Panc1 (cell line): ENCODE results near the gene BRINP2. TPM values are rescaled to one million over a fixed set of nuclear protein-coding genes. Genes with fewer than 3 reads are reported as not detected.

Source experiments
- ATAC-seq: fragments of 200-7000 bp; cut with Tn5 transposase; 2 replicates; pipeline ENCODE4 v1.9.1; 2020; ENCODE audit warnings: mild to moderate bottlenecking, moderate library complexity
- BruUV-seq: library from RNA; stranded (reverse); fragments of 400-500 nt; replicated peaks from 2 replicates; lab custom pipeline; 2021; lab: Mats Ljungman, UMichigan
- CTCF ChIA-PET: fragments of 300-600 bp; sonication (Branson Sonifier 250); formaldehyde crosslinking; loops from one replicate; lab custom pipeline; 2022; ENCODE audit warnings: antibody characterized with exemption; lab: Charles Lee
- POLR2A ChIA-PET: fragments of 300-600 bp; sonication (Branson Sonifier 250); formaldehyde crosslinking; loops from one replicate; lab custom pipeline; 2022; ENCODE audit warnings: antibody characterized with exemption; lab: Charles Lee
- DNase-seq: peaks from one replicate; pipeline ENCODE4 v3.0.0-alpha.2; 2010; ENCODE audit warnings: low read depth, low spot score
- H3K27ac ChIP-seq: 2 replicates; pipeline ENCODE4 v1.5.1; 2011; ENCODE audit warnings: mild to moderate bottlenecking, low read length, inconsistent platforms
- H3K27me3 ChIP-seq: fragments of 200-500 bp; sonication (Bioruptor generic); 2 replicates; pipeline ENCODE4 v1.6.0; 2014; ENCODE audit warnings: low read length, inconsistent platforms; ENCODE audit not compliant: control insufficient read depth, insufficient read depth
- H3K36me3 ChIP-seq: fragments of 200-500 bp; sonication (Bioruptor generic); 2 replicates; pipeline ENCODE4 v1.5.1; 2014; ENCODE audit warnings: inconsistent platforms, mild to moderate bottlenecking, low read length, moderate library complexity; ENCODE audit not compliant: control insufficient read depth, insufficient read depth
- H3K4me1 ChIP-seq: 2 replicates; pipeline ENCODE4 v1.5.1; 2011; ENCODE audit warnings: inconsistent platforms, mild to moderate bottlenecking, low read length, moderate library complexity; ENCODE audit not compliant: control insufficient read depth, insufficient read depth
- H3K4me3 ChIP-seq, 2 experiments: 2 replicates each; pipeline ENCODE4 v1.5.1; 2011 to 2012; ENCODE audit warnings: low read depth in 2 of 2, low read length in 2 of 2, mild to moderate bottlenecking in 2 of 2, inconsistent platforms in 1 of 2, moderate library complexity in 1 of 2
- H3K9me3 ChIP-seq: fragments of 200-500 bp; sonication (Bioruptor generic); 2 replicates; pipeline ENCODE4 v1.5.1; 2014; ENCODE audit warnings: low read depth, mild to moderate bottlenecking, inconsistent platforms, low read length, moderate library complexity; ENCODE audit not compliant: control insufficient read depth, insufficient read depth
- POLR2AphosphoS5 ChIP-seq: IDR thresholded peaks from 2 replicates; pipeline ENCODE4 v1.6.1; 2012; ENCODE audit warnings: mild to moderate bottlenecking, low read depth, low read length, moderate library complexity
- SIN3A ChIP-seq: IDR thresholded peaks from 2 replicates; pipeline ENCODE4 v1.6.1; 2012; ENCODE audit warnings: low read depth, mild to moderate bottlenecking, low read length, moderate library complexity, borderline replicate concordance; ENCODE audit not compliant: insufficient read depth
- TCF7L2 ChIP-seq: IDR thresholded peaks from 2 replicates; pipeline ENCODE4 v1.6.1; 2011; ENCODE audit warnings: mild to moderate bottlenecking, low read depth, low read length, inconsistent platforms
- in situ Hi-C: cut with HindIII; loops from 2 replicates; pipeline ENCODE4 v1.10.0; 2016; ENCODE audit warnings: low sequenced_read_pairs, low pct_unique_long_range_greater_than_20kb
- intact Hi-C: fragments of 100-400 bp; cut with micrococcal nuclease; formaldehyde crosslinking; loops from one replicate; pipeline ENCODE4 v1.10.0; 2022; ENCODE audit not compliant: unreplicated experiment
- total RNA-seq: library from RNA; stranded (reverse); gene quantifications from one replicate; pipeline ENCODE4 v1.2.1, GENCODE V29; 2021; ENCODE audit not compliant: unreplicated experiment
- TF ChIP-seq, protein P1 (sequence below): fragments of 450-650 bp; IDR thresholded peaks from 2 replicates; pipeline ENCODE4 v1.5.1; 2017; ENCODE audit warnings: mild to moderate bottlenecking
- TF ChIP-seq, protein P2 (sequence below), 2 experiments: IDR thresholded peaks; 2 replicates each; pipeline ENCODE4 v1.6.1; 2011 to 2012; ENCODE audit warnings: low read depth in 2 of 2, control low read depth in 1 of 2, low read length in 1 of 2, mild to moderate bottlenecking in 1 of 2, moderate library complexity in 1 of 2; ENCODE audit not compliant: insufficient read depth in 1 of 2

BRINP2 gene
- total RNA-seq, 1 experiment from 2014 or later = not detected

GRCh38 chr1:177305040-177306018, 134.6 kb downstream of the BRINP2 start:
- no peak overlapping the region for H3K27ac ChIP-seq
- POLR2A ChIA-PET = no interaction called here

DNA sequence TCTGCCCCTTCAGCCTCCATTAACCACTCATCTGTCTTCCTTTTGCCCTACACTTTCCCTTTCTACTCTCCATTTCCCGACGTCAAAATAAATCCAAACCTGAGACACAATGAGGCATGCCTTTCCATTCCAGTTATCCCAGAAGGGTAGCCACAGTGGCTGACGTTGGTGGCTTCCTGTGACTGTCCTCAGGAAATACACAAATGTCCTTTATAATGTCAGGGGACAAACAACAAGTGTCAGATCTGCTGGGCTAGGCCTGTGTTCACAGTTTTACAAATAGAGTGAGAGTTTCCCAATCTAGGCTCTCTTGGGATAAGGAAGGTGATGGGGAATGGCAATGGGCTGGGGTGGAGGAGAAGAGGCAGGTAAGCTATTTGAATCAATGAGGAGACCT, 135.3 kb downstream of the BRINP2 start:
- intact Hi-C loops = no loop called here
- CTCF ChIA-PET = no interaction called here

More at GRCh38 chr1:177305040-177306018, 134.6 kb downstream of the BRINP2 start:
- in situ Hi-C loops = no loop called here
- CTCF ChIA-PET = no interaction called here
- Histone ChIP-seq H3K4me1 (no peaks in the 10 kb centered on the region), H3K27me3 (no peaks in the 10 kb centered on the region), H3K4me3 (no peak overlapping the region), H3K36me3 (no peaks in the 10 kb centered on the region), H3K9me3 (no peaks in the 10 kb centered on the region)
- ATAC-seq (no peak), DNase-seq (no peak)
- intact Hi-C loops = no loop called here
- TF ChIP-seq, protein P1, sequence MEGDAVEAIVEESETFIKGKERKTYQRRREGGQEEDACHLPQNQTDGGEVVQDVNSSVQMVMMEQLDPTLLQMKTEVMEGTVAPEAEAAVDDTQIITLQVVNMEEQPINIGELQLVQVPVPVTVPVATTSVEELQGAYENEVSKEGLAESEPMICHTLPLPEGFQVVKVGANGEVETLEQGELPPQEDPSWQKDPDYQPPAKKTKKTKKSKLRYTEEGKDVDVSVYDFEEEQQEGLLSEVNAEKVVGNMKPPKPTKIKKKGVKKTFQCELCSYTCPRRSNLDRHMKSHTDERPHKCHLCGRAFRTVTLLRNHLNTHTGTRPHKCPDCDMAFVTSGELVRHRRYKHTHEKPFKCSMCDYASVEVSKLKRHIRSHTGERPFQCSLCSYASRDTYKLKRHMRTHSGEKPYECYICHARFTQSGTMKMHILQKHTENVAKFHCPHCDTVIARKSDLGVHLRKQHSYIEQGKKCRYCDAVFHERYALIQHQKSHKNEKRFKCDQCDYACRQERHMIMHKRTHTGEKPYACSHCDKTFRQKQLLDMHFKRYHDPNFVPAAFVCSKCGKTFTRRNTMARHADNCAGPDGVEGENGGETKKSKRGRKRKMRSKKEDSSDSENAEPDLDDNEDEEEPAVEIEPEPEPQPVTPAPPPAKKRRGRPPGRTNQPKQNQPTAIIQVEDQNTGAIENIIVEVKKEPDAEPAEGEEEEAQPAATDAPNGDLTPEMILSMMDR = no peak
- TF ChIP-seq SIN3A = no peak
- TF ChIP-seq TCF7L2 = no peak
- TF ChIP-seq, protein P2, sequence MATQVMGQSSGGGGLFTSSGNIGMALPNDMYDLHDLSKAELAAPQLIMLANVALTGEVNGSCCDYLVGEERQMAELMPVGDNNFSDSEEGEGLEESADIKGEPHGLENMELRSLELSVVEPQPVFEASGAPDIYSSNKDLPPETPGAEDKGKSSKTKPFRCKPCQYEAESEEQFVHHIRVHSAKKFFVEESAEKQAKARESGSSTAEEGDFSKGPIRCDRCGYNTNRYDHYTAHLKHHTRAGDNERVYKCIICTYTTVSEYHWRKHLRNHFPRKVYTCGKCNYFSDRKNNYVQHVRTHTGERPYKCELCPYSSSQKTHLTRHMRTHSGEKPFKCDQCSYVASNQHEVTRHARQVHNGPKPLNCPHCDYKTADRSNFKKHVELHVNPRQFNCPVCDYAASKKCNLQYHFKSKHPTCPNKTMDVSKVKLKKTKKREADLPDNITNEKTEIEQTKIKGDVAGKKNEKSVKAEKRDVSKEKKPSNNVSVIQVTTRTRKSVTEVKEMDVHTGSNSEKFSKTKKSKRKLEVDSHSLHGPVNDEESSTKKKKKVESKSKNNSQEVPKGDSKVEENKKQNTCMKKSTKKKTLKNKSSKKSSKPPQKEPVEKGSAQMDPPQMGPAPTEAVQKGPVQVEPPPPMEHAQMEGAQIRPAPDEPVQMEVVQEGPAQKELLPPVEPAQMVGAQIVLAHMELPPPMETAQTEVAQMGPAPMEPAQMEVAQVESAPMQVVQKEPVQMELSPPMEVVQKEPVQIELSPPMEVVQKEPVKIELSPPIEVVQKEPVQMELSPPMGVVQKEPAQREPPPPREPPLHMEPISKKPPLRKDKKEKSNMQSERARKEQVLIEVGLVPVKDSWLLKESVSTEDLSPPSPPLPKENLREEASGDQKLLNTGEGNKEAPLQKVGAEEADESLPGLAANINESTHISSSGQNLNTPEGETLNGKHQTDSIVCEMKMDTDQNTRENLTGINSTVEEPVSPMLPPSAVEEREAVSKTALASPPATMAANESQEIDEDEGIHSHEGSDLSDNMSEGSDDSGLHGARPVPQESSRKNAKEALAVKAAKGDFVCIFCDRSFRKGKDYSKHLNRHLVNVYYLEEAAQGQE (IDR thresholded peaks at IDR 0.05; ENCODE audit: insufficient read depth in 1 of 2, low read depth in 2 of 2, low read length in 1 of 2) = no peak
- no peak for TF ChIP-seq POLR2AphosphoS5
- no TSS peak for BruUV-seq

More for the DNA sequence above, 135.3 kb downstream of the BRINP2 start:
- POLR2A ChIA-PET = no interaction called here
- BruUV-seq = no TSS peak
- Histone ChIP-seq H3K4me1 (no peaks in the 10 kb centered on the region), H3K36me3 (no peaks in the 10 kb centered on the region), H3K4me3 (no peak overlapping the region), H3K27ac (no peak overlapping the region), H3K27me3 (no peaks in the 10 kb centered on the region), H3K9me3 (no peaks in the 10 kb centered on the region)
- in situ Hi-C loops = no loop called here
- no peak for ATAC-seq
- TF ChIP-seq, protein P2 (IDR thresholded peaks at IDR 0.05; ENCODE audit: insufficient read depth in 1 of 2, low read depth in 2 of 2, low read length in 1 of 2) = no peak
- TF ChIP-seq SIN3A (no peak), TCF7L2 (no peak), POLR2AphosphoS5 (no peak)
- TF ChIP-seq, protein P1 = no peak
- no peak for DNase-seq
